T-helper 2 cell treated with Interferon-gamma antibody and Interleukin-4, amounts not matched to agents 100 ng/mL and 5 ng/mL, for 36 hours (primary cell): Measurements from ENCODE around the gene EOLA2. TPM values are rescaled to one million over a fixed set of nuclear protein-coding genes. Genes with fewer than 3 reads are reported as not detected.
"Not testable (repeated sequence)": the region's sequence is repeated elsewhere in the genome, so short reads cannot be mapped to it uniquely, and the experiment has no call there.

ENCODE experiments used
- intact Hi-C: fragments of 100-400 bp; cut with micrococcal nuclease; formaldehyde crosslinking; loops from one replicate; pipeline ENCODE4 v1.15.1; 2023
- total RNA-seq: library from RNA; stranded (reverse); gene quantifications from 2 replicates; pipeline ENCODE4 v1.2.3, GENCODE V29; 2022

Gene EOLA2
- total RNA-seq, 1 donor from 2014 or later, result 51.7 TPM

DNA sequence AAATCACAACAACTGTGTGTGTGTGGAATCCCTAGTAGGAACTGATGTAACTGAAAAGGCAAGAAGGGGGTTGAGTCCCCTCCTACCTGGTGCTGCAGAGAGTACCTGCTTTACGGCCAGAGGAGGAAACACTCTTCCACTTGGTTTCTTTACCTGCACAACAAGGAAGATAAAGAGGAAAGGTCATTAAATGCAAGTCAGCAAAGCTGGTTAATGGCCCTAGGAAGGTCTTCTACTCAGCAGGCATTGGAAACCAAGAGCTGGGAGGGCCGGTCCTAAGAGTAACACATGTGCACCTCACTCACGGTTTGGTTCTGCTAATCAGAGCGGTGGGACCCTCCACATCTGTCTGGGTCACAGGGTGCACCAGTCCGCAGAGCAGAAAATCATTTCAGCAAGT, 963 bp downstream of the EOLA2 start:
- intact Hi-C loops, result loop anchor here (10.0 kb wide), 1 partner anchor 957 kb away; the partner anchor contains the start of gene CD99L2

DNA sequence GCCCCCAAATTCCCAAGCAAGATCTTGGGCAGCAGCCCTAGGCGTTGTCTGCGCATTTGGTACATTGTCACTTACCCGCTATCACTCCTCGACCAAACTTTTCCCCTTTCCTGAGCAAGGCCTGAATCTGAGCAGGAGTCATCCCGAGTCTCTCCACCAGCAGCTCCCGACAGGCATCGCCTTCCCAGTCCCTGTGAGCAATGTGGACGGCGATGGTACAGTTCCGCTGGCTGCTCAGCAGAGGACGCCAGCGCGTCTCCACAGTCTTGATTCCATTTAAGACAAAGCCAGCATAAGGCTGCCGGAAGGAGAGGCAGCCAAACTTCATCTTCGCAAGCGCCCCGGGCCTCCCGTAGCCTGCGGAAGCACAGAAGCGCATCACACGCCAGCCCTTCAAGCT, 4.7 kb downstream of the EOLA2 start:
- intact Hi-C loops, result loop anchor here (10.0 kb wide), 1 partner anchor 961 kb away; the partner anchor contains the start of gene CD99L2

DNA sequence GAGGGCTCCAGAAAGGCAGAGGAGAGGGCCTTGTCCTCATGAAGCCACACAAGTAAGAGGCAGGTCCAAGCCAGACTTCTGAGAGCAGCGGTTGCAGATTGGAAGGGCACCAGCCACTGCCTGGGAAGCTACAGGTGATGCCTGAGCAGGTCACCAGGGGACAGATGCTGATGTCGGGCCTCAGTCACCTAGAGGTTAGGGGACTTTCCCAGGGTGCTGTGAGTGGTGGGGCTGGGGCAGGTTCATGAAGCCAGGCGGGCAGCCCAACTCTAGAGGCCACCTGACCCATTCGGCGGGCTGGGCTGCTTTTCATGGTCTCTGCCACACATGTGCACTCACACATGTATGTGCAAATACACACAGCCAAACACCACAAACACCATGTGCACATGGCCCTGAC, 5.3 kb downstream of the EOLA2 start:
- intact Hi-C loops, result loop anchor here (10.0 kb wide), 1 partner anchor 962 kb away; the partner anchor contains the start of gene CD99L2

DNA sequence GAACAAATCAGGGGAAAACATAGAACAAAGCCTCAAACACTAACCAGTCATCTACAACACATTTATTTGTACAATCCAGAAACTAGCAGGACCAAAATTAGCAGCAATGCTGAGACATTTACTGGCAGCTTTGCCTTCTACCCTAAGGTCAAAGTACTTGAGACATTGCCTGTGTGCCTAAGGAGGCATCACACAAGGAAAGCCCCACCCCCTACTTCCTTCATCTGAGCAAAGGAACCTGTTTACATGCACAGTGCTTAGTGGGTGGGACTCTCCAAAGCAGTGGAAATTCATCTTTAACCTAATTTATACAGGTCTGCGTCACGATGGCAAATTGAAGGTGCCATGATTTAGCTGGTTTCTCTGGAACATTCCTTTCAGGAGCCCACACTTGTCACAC, 6.1 kb downstream of the EOLA2 start:
- intact Hi-C loops, result loop anchor here (10.0 kb wide), 1 partner anchor 963 kb away; the partner anchor contains the start of gene CD99L2

DNA sequence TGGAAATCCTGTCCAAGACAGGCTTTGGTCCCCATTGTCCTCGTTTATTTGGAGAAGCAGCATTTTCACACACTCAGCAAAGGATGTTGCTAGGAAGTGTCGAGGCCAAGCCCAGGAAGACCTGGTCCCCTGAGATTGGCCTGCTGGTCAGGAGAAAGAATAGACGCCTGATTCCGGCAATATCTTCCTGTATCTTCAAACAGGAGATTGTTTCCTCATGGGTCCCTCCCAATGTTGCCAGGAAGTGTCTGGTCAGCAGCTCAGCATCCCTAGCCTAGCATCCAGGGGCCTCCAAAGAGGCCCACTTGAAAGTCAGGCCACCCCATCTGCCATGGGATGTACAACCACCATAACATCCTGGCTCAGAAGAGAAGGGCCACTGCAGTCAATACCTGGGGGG, 6.9 kb downstream of the EOLA2 start:
- intact Hi-C loops, result loop anchor here (10.0 kb wide), 1 partner anchor 963 kb away; the partner anchor contains the start of gene CD99L2

DNA sequence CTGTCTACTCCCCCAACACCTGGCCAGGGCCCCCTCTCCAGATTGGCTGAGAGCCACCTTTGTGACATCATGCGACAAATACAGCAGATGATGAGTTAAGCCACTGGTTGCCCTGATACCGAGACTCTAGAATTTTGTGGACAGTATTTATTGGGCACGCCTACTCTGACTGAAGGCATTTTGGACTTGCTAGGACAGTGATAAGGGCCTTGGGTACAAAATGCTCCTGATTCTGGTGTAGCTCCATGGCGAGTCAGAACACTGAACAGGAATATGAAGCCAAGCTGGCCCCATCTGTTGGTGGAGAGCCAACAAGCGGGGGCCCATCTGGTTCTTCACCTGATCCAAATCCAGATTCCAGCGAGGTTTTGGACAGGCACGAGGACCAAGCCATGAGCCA, 8.9 kb downstream of the EOLA2 start, which contains the start of gene HSFX4:
Gene HSFX4 (plus strand): TSS at position 174 of the 400 bp plus-strand sequence. CDS start 72 bp downstream, at position 246.
- intact Hi-C loops, result not testable (repeated sequence)

DNA sequence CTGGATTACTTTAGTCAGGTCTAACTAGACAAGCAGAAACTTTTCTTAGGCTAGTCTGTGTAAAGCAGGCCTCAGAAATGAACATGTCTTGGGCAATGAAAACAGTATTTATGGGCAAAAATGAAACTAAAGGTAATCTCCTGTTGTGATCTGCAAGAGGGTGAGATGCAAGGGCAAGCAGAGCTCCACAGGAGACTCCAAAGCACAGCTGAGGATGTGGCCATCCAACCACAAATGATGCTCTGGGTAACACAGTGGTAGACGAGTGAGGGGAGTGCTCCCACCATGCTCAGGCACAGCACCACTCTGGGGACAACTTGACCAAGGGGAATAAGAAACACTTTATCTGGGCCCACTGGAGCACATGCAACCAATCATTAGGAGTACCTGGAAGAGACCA, 9.7 kb downstream of the EOLA2 start:
- intact Hi-C loops, result not testable (repeated sequence)

DNA sequence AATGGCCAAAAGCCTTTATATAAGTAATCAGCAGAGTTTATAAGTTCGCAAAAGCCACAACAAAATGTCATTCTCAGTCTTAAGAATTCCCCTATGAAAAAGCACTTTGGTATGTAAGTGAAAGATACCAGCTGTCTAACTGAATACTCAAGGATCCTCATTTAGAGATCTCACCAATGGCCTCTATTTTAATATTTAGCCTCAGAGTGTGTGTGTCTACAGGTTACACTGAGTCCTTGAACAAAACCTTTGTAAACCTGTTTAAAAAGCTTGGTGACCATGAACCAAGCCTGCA, 10.4 kb downstream of the EOLA2 start:
- intact Hi-C loops, result not testable (repeated sequence)

DNA sequence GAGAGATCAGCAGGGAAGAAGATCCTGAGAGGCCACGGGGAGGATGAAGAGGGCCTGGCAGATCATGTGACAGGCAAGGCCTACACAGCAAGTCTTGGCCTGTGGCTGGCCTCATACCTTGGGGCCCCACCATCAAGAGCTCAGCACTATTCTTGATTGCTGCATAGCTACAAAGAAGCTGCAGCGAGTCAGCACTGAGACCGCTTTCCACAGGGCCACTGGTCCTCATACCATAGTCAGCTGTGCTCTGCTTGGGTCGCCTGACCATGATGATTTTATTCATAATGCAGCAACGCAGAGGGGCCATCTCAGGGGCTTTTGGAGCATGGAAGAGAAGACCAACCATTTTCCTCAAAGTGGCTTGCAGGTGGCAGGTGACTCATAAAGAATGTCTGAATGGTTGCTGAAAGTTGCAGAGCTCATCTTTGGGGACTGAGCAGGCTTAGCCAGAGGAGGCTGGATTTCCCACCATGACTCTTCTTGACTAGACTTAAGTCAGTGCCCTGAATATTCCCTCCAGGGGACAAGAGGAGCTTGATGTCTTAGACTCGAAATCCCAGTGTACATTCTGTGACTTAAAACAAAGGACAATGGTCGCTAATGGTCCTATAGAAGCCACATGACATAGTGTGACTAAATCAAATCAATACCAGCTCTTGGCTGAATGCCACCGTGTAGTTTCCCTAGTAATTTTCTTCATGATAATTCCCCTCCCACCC, 10.9 kb downstream of the EOLA2 start:
- intact Hi-C loops, result not testable (repeated sequence)

DNA sequence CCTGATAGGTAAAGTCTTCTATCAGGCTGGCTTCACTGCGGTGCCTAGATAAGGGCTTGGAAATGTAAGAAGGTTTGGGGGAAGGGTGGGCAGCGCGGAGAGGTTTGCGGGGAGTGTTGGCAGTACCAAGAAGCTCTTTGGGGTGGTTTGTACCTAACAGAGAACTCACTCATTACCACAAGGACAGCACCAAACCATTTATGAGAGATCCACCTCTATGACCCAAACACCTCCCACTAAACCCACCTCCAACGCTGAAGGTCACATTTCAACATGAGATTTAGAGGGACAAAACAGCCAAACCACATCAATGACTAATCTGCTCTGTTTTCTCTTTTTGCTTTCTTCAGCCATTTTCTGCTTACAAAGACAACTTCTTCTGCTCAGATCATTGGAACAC, 13.9 kb downstream of the EOLA2 start:
- intact Hi-C loops, result not testable (repeated sequence)

DNA sequence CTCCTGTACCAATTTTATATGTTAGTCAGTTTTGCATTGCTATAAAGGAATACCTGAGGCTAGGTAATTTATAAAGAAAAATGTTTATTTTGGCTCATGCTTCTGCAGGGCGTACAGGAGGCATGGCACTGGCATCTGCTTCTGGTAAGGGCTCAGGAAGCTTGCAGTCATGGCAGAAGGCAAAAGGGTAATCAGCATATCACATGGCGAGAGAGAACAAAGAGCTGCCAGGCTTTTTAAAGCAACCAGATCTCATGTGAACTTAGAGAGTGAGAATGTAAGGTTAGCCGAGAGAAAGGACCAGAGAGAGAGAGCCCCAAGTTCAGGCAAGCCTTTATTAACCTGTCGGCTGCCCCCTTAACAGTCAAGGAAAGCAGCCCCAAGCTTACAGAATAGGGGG, 14.5 kb downstream of the EOLA2 start:
- intact Hi-C loops, result not testable (repeated sequence)

DNA sequence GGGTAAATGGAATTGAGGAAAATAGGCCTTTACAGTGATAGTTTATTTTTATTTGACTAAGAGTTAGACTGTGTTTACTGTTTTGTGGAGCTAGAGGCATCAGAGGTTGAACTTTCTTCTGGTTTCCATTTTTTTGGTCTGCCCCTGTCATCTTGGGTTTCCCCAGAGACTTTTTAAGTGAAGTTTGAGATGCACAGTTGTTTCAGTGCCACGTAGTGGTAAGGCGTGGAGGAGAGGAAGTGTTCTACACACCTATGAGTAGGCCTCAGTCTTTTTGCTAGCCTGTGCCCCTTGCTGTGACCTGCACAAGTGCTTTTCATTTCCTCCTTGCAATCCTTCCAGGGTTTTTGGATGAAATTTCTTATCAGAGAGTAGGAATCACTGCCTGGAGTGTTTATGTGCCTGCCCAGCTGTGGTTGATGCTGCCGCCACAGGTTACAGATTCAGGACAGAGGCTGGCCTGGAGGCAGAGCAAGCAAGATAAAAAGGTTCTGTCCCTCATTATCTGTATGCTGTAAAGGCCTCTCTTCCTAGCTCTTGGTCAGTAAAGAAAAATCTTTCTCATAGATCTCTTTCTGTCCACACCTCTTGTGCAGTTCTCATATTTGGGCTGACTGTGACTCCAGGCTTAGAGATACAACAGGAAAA, 21.4 kb downstream of the EOLA2 start:
- intact Hi-C loops, result loop anchor here (10.0 kb wide), 1 partner anchor 668 kb away; no protein-coding TSS in a partner anchor

DNA sequence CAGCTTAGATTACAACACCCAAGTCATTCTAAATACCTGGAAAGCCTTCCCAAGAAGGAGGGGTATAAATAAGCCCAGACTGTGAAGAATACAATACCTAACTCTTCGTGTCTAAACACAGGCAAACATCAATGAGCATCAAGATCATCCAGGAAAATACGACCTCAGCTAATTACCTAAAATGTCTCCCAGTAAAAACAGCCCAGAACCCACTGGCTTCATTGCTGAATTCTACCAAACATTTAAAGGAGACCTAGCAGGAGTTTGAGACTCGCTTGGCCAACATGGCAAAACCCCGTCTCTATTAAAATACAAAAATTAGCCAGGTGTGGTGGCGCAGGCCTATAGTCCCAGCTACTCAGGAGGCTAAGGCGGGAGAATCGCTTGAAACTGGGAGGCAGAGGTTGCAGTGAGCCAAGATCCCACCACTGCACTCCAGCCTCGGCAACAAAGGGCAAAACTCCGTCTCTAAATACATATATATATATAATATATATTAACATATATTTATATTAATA, 28.1 kb downstream of the EOLA2 start:
- intact Hi-C loops, result loop anchor here (10.0 kb wide), 1 partner anchor 675 kb away; no protein-coding TSS in a partner anchor

DNA sequence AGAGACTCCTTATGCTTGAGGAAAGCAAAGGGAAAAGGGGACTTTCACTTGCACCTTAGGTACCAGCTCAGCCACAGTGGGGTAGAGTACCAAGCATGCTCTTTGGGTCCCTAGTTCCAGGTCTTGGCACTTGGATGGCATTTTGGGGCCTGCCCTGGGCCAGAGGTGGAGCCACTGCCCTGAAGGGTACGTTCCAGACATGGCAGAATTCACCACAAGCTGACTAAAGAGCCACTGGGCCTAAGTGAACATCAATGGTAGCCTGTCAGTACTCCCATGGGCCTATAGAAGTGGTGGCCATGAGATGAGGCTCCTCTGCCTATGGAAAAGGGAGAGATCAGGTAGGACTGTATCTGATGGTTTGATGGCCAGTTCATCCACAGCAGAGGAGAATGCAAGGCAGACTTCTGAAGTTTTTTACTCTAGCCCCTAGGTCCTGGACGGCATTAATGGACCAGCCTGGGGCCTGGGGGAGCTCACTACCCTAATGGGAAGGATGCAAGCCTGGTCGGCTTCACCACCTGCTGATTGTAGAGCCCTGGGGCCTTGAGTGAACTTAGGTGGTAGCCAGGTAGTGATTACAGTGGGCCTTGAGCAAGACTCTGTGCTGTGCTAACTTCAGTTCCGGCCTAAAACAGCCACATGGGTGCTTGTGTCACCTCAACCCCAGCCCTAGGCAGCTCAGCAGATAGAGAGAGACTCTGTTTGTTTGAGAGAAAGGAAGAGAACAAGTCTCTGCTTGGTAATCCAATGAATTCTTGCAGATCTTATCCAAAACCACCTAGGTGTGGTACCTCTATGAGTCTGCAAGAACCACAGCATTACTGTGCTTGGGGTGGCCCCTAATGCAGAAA, 28.7 kb downstream of the EOLA2 start:
- intact Hi-C loops, result loop anchor here (10.0 kb wide), 1 partner anchor 675 kb away; no protein-coding TSS in a partner anchor

DNA sequence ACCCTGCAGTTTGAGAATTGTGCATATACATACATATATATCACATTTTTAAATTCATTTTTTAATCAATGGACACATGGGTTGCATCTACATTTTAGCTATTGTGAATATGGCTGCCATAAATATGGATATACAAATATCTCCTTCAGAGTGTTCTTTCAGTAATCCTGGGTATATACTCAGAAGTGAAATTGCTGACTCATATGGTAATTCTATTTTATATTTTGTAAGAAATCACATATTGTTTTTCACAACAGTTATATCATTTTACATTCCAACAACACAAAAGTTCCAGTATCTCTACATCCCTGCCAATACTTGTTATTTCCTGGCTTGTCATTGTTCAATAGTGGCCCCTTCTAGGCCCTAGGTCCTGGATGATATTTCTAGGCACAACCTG, 29.6 kb downstream of the EOLA2 start:
- intact Hi-C loops, result no loop called here

DNA sequence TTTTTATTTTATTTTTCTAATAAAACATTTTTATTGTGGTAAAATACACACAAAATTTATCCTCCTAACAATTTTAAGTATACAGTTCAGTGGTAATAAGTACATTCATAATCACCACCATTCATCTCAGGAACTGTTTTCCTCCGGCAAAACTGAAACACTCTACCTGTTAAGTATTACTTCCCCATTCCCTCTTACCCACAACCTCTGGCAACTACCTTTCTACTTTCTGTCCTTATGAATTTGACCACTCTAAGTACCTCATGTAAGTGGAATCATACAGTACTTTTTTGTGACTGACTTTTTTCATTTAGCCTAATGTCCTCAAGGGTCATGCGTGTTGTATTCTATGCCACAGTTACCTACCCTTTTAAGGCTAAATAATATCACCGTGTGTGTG, 30.0 kb downstream of the EOLA2 start:
- intact Hi-C loops, result no loop called here

DNA sequence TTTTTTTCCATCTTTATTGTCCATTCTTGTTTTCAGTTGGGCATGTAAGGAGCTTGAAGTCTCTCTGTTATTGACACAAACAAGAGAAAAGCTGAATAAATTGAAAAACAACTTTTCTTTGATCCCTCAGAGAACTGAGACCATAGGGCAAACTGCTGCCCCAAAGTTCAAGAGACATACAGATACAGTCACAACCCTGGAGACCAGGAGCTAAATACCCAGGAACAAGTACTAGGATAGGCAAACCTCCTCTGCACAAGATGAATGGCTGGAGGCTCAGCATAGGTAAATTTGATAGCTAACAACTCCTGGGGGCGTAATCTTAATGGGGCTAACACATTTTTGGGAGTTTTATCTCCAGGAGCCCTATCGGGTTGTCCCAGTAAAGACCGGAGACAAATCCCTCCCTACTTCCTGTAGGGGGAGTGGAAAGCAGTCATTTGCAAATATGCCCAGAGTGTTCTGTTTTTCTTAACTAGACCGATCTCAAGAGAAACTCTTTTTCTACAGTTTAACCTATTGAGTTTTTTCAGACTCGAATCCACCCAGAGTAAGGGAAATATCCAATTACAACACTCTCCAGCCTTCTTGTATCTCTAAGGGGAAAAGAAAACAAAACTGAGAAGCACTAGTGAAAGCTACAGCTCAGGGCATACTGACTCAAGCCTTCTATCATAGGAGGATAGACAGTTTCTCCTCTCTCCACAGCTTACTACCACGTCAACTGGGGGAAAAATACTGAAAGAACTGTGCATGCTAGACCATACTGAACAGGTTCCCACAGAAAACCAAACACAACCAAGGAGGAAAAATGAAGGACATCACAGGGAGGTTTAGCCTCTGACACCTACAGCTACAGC, 34.2 kb downstream of the EOLA2 start:
- intact Hi-C loops, result no loop called here

DNA sequence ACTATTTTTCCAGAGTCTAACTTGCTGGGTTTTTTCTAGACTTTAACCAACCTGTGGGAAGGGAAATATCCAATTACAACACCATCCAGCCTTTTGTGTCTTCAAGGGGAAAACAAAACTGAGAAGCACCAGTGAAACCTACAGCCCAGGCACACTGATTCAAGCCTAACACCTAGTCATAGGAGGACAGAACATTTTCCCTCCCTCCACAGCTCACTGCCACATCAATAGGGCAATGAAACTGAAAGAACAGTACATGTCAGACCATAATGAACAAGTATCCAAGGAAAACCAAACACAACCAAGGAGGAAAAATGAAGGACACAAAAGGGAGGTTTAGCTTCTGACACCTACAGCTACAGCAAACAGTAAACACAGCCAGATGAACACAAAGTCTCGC, 39.7 kb downstream of the EOLA2 start:
- intact Hi-C loops, result no loop called here

DNA sequence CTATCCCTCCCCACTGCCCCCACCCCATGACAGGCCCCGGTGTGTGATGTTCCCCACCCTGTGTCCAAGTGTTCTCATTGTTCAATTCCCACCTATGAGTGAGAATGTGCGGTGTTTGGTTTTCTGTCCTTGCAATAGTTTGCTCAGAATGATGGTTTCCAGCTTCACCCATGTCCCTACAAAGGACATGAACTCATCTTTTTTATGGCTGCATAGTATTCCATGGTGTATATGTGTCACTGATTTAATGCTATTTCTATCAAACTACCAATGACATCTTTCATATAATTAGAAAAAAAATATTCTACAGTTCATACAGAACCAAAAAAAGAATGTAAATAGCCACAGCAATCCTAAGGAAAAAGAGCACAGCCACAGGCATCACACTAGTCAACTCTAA, 47.5 kb downstream of the EOLA2 start:
- intact Hi-C loops, result not testable (repeated sequence)
